Measurements from ENCODE around the gene IRAK4.
"Not testable (repeated sequence)": the region's sequence is repeated elsewhere in the genome, so short reads cannot be mapped to it uniquely, and the experiment has no call there.

The IRAK4 gene

GRCh38 chr12:43758728-43759563, at the start of gene IRAK4, which contains the start of gene PUS7L:
TSS of gene IRAK4 (plus strand) at chr12:43758951. CDS start at chr12:43768112, 9,161 bp downstream.
TSS of gene PUS7L (minus strand) at chr12:43758790. CDS start at chr12:43755245, 3,545 bp downstream.
- DNase-seq (ENCODE audit: low spot score): peak; percentile 98

- no peak for DNase-seq (ENCODE audit: low spot score)
Measured at GRCh38 chr12:43711348-43711747, 47.4 kb upstream of the IRAK4 start.

GRCh38 chr12:43722621-43723020, 36.1 kb upstream of the IRAK4 start:
- no peak for DNase-seq (ENCODE audit: low spot score)

- DNase-seq (ENCODE audit: low spot score): no peak
Measured at GRCh38 chr12:43723134-43723533, 35.6 kb upstream of the IRAK4 start.

- no peak for DNase-seq (ENCODE audit: low spot score)
Measured at GRCh38 chr12:43728117-43728516, 30.6 kb upstream of the IRAK4 start.

- no peak for DNase-seq (ENCODE audit: low spot score)
Measured at GRCh38 chr12:43728698-43729097, 30.1 kb upstream of the IRAK4 start.

GRCh38 chr12:43730283-43730682, 28.5 kb upstream of the IRAK4 start:
- no peak for DNase-seq (ENCODE audit: low spot score)

GRCh38 chr12:43733687-43734086, 25.1 kb upstream of the IRAK4 start:
- DNase-seq (ENCODE audit: low spot score): no peak

GRCh38 chr12:43736927-43737440, 21.8 kb upstream of the IRAK4 start:
- DNase-seq (ENCODE audit: low spot score): no peak

- DNase-seq (ENCODE audit: low spot score): peak; percentile 57
Measured at GRCh38 chr12:43737646-43738045, 21.1 kb upstream of the IRAK4 start.

- DNase-seq (ENCODE audit: low spot score): no peak
Measured at GRCh38 chr12:43740511-43741100, 18.1 kb upstream of the IRAK4 start.

GRCh38 chr12:43742106-43742505, 16.6 kb upstream of the IRAK4 start:
- peak; percentile 57 for DNase-seq (ENCODE audit: low spot score)

GRCh38 chr12:43744826-43745225, 13.9 kb upstream of the IRAK4 start:
- no peak for DNase-seq (ENCODE audit: low spot score)

- no peak for DNase-seq (ENCODE audit: low spot score)
Measured at GRCh38 chr12:43749016-43749415, 9.7 kb upstream of the IRAK4 start.

GRCh38 chr12:43750814-43751213, 7.9 kb upstream of the IRAK4 start:
- no peak for DNase-seq (ENCODE audit: low spot score)

GRCh38 chr12:43751360-43751759, 7.4 kb upstream of the IRAK4 start:
- DNase-seq (ENCODE audit: low spot score): not testable (repeated sequence)

GRCh38 chr12:43754015-43754414, 4.7 kb upstream of the IRAK4 start:
- DNase-seq (ENCODE audit: low spot score): no peak

GRCh38 chr12:43758247-43758727, 464 bp upstream of the IRAK4 start:
- DNase-seq (ENCODE audit: low spot score): peak; percentile 47

- DNase-seq (ENCODE audit: low spot score): no peak
Measured at GRCh38 chr12:43760396-43760795, 1.6 kb downstream of the IRAK4 start.

- DNase-seq (ENCODE audit: low spot score): no peak
Measured at GRCh38 chr12:43761500-43761899, 2.7 kb downstream of the IRAK4 start.

- peak; percentile 32 for DNase-seq (ENCODE audit: low spot score)
Measured at GRCh38 chr12:43762596-43762995, 3.8 kb downstream of the IRAK4 start.

GRCh38 chr12:43763769-43764168, 5.0 kb downstream of the IRAK4 start:
- DNase-seq (ENCODE audit: low spot score): no peak

GRCh38 chr12:43764528-43764927, 5.8 kb downstream of the IRAK4 start:
- DNase-seq (ENCODE audit: low spot score): no peak

Data from kidney tubule cell (primary cell).